RWPE2 (cell line): ENCODE measurements around the gene GFER.

Experiments used
- ATAC-seq: fragments of 200-7000 bp; cut with Tn5 transposase; 3 replicates; pipeline ENCODE4 v1.9.1; 2021; ENCODE audit warnings: low read depth
- DNase-seq: peaks from one replicate; pipeline ENCODE4 v3.0.0-alpha.2; 2020; ENCODE audit warnings: low spot score
- H3K27ac ChIP-seq: fragments of 450-650 bp; 2 replicates; pipeline ENCODE4 v1.5.1; 2017; ENCODE audit warnings: mild to moderate bottlenecking; ENCODE audit not compliant: poor library complexity, severe bottlenecking
- H3K27me3 ChIP-seq: fragments of 250-450 bp; sonication (Bioruptor Pico); 2 replicates; pipeline ENCODE4 v1.5.1; 2021; ENCODE audit warnings: mild to moderate bottlenecking, moderate library complexity; ENCODE audit not compliant: insufficient read depth, poor library complexity, severe bottlenecking
- H3K36me3 ChIP-seq: fragments of 250-450 bp; sonication (Bioruptor Pico); 2 replicates; pipeline ENCODE4 v1.5.1; 2020; ENCODE audit warnings: low read depth, mild to moderate bottlenecking, moderate library complexity
- H3K4me1 ChIP-seq: fragments of 250-450 bp; sonication (Bioruptor Pico); 2 replicates; pipeline ENCODE4 v1.5.1; 2021; ENCODE audit warnings: mild to moderate bottlenecking, moderate library complexity; ENCODE audit not compliant: insufficient read depth, poor library complexity, severe bottlenecking
- H3K4me3 ChIP-seq: fragments of 250-450 bp; sonication (Bioruptor Pico); 2 replicates; pipeline ENCODE4 v1.5.1; 2021; ENCODE audit warnings: mild to moderate bottlenecking, moderate library complexity; ENCODE audit not compliant: severe bottlenecking
- H3K9me3 ChIP-seq: fragments of 250-450 bp; sonication (Bioruptor Pico); 2 replicates; pipeline ENCODE4 v1.5.1; 2021; ENCODE audit warnings: mild to moderate bottlenecking, moderate library complexity; ENCODE audit not compliant: severe bottlenecking
- CTCF ChIP-seq: fragments of 450-650 bp; IDR thresholded peaks from one replicate; pipeline ENCODE4 v1.5.1; 2017; ENCODE audit warnings: mild to moderate bottlenecking, moderate library complexity; ENCODE audit not compliant: poor library complexity, severe bottlenecking

Gene GFER

GRCh38 chr16:1984347-1985225 lies 593 bp downstream of the GFER start:
- Histone ChIP-seq H3K27ac (peak overlapping the region; percentile 47), H3K4me1 (peaks cover 5% of the 10 kb centered on the region), H3K36me3 (peaks cover 19% of the 10 kb centered on the region), H3K4me3 (peak overlapping the region; percentile 70), H3K27me3 (no peaks in the 10 kb centered on the region), H3K9me3 (no peaks in the 10 kb centered on the region)
- TF ChIP-seq CTCF: no peak
- DNase-seq (no peak), ATAC-seq (no peak)

- Histone ChIP-seq H3K36me3 (peaks cover 19% of the 10 kb centered on the region), H3K27me3 (peaks cover 3% of the 10 kb centered on the region), H3K4me1 (peaks cover 5% of the 10 kb centered on the region), H3K9me3 (no peaks in the 10 kb centered on the region), H3K4me3 (peak overlapping the region; percentile 70), H3K27ac (peak overlapping the region; percentile 47)
- no peak for TF ChIP-seq CTCF
- no peak for ATAC-seq
- DNase-seq: no peak
Observed at GRCh38 chr16:1985466-1986150, 1.6 kb downstream of the GFER start.

GRCh38 chr16:1987198-1987597 lies 3.2 kb downstream of the GFER start:
- no peak for DNase-seq
- Histone ChIP-seq H3K36me3 (peaks cover 19% of the 10 kb centered on the region), H3K27ac (no peak overlapping the region)

GRCh38 chr16:1989209-1990100 lies 5.5 kb downstream of the GFER start, which contains the start of gene SYNGR3:
TSS of gene SYNGR3 (plus strand) at chr16:1989970. CDS start at chr16:1990103, 133 bp downstream.
- ATAC-seq (no peak), DNase-seq (no peak)
- Histone ChIP-seq H3K9me3 (no peaks in the 10 kb centered on the region), H3K27ac (no peak within 1 kb of the TSS), H3K36me3 (peaks cover 19% of the 10 kb centered on the region), H3K27me3 (peaks cover 5% of the 10 kb centered on the region), H3K4me3 (peak within 1 kb of the TSS; percentile 48), H3K4me1 (peaks cover 8% of the 10 kb centered on the region)
- TF ChIP-seq CTCF: no peak

More at GRCh38 chr16:1987198-1987597, 3.2 kb downstream of the GFER start:
- no peak for ATAC-seq
- no peak for TF ChIP-seq CTCF
- no peak overlapping the region for H3K4me3 ChIP-seq
- peaks cover 5% of the 10 kb centered on the region for H3K27me3 ChIP-seq
- peaks cover 8% of the 10 kb centered on the region for H3K4me1 ChIP-seq
- no peaks in the 10 kb centered on the region for H3K9me3 ChIP-seq
